Measurements from ENCODE around the gene CAPN10.
"Not testable (repeated sequence)": the region's sequence is repeated elsewhere in the genome, so short reads cannot be mapped to it uniquely, and the experiment has no call there.

Gene CAPN10

GRCh38 chr2:240614391-240614790, 27.9 kb downstream of the CAPN10 start:
- Mint-ChIP-seq H3K36me3 (ENCODE audit: low read depth) (peaks cover 33% of the 10 kb centered on the region), H3K4me1 (no peaks in the 10 kb centered on the region), H3K9me3 (peaks cover 38% of the 10 kb centered on the region), H3K4me3 (no peak overlapping the region), H3K27me3 (ENCODE audit: low read depth, poor library complexity) (peaks cover 3% of the 10 kb centered on the region), H3K27ac (no peak overlapping the region)
- no peak for TF ChIP-seq CTCF (IDR thresholded peaks at IDR 0.05)
- DNase-seq, result no peak

GRCh38 chr2:240615396-240615795, 28.9 kb downstream of the CAPN10 start:
- Mint-ChIP-seq H3K4me1 (no peaks in the 10 kb centered on the region), H3K4me3 (no peak overlapping the region), H3K9me3 (peaks cover 41% of the 10 kb centered on the region), H3K27me3 (ENCODE audit: low read depth, poor library complexity) (no peaks in the 10 kb centered on the region), H3K36me3 (ENCODE audit: low read depth) (peaks cover 33% of the 10 kb centered on the region), H3K27ac (no peak overlapping the region)
- TF ChIP-seq CTCF (IDR thresholded peaks at IDR 0.05), result no peak
- DNase-seq, result no peak

- no peak for TF ChIP-seq CTCF (IDR thresholded peaks at IDR 0.05)
- H3K27me3 Mint-ChIP-seq (ENCODE audit: low read depth, poor library complexity), result no peaks in the 10 kb centered on the region
- H3K9me3 Mint-ChIP-seq, result peaks cover 41% of the 10 kb centered on the region
- H3K36me3 Mint-ChIP-seq (ENCODE audit: low read depth), result peaks cover 33% of the 10 kb centered on the region
- H3K27ac Mint-ChIP-seq, result peak overlapping the region; percentile 64
- no peaks in the 10 kb centered on the region for H3K4me1 Mint-ChIP-seq
- no peak for DNase-seq
- H3K4me3 Mint-ChIP-seq, result no peak overlapping the region
Measured at GRCh38 chr2:240615820-240616547, 29.4 kb downstream of the CAPN10 start.

- not testable (repeated sequence) for DNase-seq; H3K4me3 Mint-ChIP-seq; H3K27me3 Mint-ChIP-seq (ENCODE audit: low read depth, poor library complexity); H3K4me1 Mint-ChIP-seq; H3K27ac Mint-ChIP-seq
- H3K9me3 Mint-ChIP-seq, result peaks cover 38% of the 10 kb centered on the region
- H3K36me3 Mint-ChIP-seq (ENCODE audit: low read depth), result peaks cover 24% of the 10 kb centered on the region
Measured at GRCh38 chr2:240616860-240617666, 30.5 kb downstream of the CAPN10 start.

GRCh38 chr2:240618776-240619175, 32.2 kb downstream of the CAPN10 start:
- Mint-ChIP-seq H3K4me1 (peaks cover 11% of the 10 kb centered on the region), H3K36me3 (ENCODE audit: low read depth) (peaks cover 24% of the 10 kb centered on the region)

More at GRCh38 chr2:240618776-240619175, 32.2 kb downstream of the CAPN10 start:
- peaks cover 38% of the 10 kb centered on the region for H3K9me3 Mint-ChIP-seq
- no peak overlapping the region for H3K4me3 Mint-ChIP-seq
- H3K27me3 Mint-ChIP-seq (ENCODE audit: low read depth, poor library complexity), result peaks cover 3% of the 10 kb centered on the region
- H3K27ac Mint-ChIP-seq, result no peak overlapping the region
- no peak for TF ChIP-seq CTCF (IDR thresholded peaks at IDR 0.05)
- no peak for DNase-seq
